ENCODE measurements around the gene NPL.

Gene NPL

DNA sequence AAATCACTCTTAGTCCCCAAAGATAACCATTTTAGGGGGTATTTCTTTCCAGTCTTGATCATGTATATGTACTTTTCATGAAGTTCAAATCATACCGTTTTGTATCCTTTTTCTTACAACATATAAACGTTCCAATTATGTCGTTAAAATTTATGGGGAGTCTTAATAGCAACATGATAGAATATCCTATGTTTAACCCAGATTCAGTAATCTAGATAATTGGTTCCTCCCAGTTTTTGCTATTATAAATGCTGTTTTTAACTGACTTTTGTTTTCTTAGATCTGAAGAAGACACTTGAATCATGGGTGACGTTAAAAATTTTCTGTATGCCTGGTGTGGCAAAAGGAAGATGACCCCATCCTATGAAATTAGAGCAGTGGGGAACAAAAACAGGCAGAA lies 52.7 kb downstream of the NPL start:
- in situ Hi-C loops (cut with HindIII; ENCODE audit: low sequenced_read_pairs): no loop called here
- TF ChIP-seq, protein P1, sequence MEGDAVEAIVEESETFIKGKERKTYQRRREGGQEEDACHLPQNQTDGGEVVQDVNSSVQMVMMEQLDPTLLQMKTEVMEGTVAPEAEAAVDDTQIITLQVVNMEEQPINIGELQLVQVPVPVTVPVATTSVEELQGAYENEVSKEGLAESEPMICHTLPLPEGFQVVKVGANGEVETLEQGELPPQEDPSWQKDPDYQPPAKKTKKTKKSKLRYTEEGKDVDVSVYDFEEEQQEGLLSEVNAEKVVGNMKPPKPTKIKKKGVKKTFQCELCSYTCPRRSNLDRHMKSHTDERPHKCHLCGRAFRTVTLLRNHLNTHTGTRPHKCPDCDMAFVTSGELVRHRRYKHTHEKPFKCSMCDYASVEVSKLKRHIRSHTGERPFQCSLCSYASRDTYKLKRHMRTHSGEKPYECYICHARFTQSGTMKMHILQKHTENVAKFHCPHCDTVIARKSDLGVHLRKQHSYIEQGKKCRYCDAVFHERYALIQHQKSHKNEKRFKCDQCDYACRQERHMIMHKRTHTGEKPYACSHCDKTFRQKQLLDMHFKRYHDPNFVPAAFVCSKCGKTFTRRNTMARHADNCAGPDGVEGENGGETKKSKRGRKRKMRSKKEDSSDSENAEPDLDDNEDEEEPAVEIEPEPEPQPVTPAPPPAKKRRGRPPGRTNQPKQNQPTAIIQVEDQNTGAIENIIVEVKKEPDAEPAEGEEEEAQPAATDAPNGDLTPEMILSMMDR (IDR thresholded peaks at IDR 0.05; ENCODE audit: low read depth, low read length, missing control alignments): no peak
- H3K4me3 ChIP-seq (ENCODE audit: low read depth, low read length): no peak overlapping the region
- DNase-seq (ENCODE audit: low read depth): no peak

DNA sequence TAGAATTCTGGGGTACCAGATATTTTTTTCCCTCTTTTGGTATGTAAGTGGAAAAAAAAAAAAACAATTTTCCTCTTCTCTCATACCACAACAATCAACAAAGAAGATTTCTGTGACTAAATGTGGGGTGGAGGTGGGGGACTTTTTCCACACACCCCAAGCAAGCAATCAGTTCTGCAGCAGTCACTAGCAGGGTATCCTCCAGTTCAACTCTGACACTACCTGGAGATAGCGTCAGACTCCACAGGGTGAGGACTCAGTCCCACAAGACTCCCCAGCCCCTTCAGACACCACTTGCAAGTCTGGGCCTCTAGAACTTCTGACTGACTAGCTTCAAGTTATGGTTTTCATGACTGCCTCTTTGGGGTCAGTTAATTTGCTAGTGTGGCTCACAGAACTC lies 55.8 kb downstream of the NPL start:
- TF ChIP-seq, protein P1 (IDR thresholded peaks at IDR 0.05; ENCODE audit: low read depth, low read length, missing control alignments): no peak
- DNase-seq (ENCODE audit: low read depth): no peak
- H3K4me3 ChIP-seq (ENCODE audit: low read depth, low read length): no peak overlapping the region
- in situ Hi-C loops (cut with HindIII; ENCODE audit: low sequenced_read_pairs): no loop called here

DNA sequence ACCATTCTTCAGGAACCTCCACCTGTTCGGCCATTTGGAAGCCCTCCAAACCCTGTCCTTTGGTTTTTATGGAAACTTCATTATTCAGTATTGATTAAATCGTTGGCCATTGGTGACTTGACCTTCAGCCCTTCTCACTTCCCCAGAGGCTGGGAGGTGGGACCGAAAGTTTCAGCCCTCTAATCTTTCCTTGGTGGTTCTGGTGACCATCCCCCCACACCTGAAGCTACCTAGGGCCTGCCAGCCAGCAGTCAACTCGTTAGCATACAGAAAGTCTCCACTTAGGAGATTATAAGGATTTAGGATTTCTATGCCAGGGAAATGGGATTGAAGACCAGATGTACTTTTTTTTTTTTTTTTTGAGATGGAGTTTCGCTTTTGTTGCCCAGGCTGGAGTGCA lies 56.3 kb downstream of the NPL start:
- DNase-seq (ENCODE audit: low read depth): no peak
- TF ChIP-seq, protein P1 (IDR thresholded peaks at IDR 0.05; ENCODE audit: low read depth, low read length, missing control alignments): no peak
- in situ Hi-C loops (cut with HindIII; ENCODE audit: low sequenced_read_pairs): no loop called here
- no peak overlapping the region for H3K4me3 ChIP-seq (ENCODE audit: low read depth, low read length)

DNA sequence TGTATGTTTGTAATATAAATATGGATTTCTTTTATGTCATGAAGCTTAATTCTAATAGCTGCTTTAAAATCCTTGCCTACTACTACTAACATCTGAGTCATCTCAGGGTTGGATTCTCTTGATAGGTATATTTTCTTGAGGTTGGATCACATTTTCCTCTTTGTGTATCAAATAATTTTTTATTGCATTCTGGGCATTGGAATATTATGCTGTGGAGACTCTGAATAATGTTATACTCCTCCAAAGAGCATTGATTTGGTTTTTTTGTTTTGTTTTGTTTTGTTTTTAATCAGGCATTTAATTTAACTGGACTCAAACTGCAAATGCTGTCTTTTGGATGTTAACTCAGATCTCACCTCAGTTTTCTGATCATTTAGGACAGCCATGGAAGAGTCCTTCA lies 57.5 kb downstream of the NPL start:
- no peak overlapping the region for H3K4me3 ChIP-seq (ENCODE audit: low read depth, low read length)
- TF ChIP-seq, protein P1 (IDR thresholded peaks at IDR 0.05; ENCODE audit: low read depth, low read length, missing control alignments): no peak
- DNase-seq (ENCODE audit: low read depth): no peak
- in situ Hi-C loops (cut with HindIII; ENCODE audit: low sequenced_read_pairs): no loop called here

DNA sequence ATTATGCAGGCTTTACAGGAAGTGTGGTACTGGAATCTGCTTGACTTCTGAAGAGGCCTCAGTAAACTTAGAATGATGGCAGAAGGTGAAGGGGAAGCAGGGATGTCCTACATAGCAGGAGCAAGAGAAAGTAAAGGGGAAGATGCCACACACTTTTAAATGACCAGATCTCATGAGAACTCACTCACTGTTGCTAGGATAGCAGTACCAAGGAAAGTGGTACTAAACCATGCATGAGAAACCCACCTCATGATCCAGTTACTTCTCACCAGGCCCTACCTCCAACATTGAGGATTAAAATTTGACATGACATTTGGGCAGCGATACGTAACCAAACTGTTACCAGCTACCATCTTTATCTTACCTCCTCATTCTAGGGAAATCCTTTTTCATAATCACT lies 59.2 kb downstream of the NPL start:
- TF ChIP-seq, protein P1 (IDR thresholded peaks at IDR 0.05; ENCODE audit: low read depth, low read length, missing control alignments): no peak
- H3K4me3 ChIP-seq (ENCODE audit: low read depth, low read length): no peak overlapping the region
- DNase-seq (ENCODE audit: low read depth): no peak
- in situ Hi-C loops (cut with HindIII; ENCODE audit: low sequenced_read_pairs): no loop called here

DNA sequence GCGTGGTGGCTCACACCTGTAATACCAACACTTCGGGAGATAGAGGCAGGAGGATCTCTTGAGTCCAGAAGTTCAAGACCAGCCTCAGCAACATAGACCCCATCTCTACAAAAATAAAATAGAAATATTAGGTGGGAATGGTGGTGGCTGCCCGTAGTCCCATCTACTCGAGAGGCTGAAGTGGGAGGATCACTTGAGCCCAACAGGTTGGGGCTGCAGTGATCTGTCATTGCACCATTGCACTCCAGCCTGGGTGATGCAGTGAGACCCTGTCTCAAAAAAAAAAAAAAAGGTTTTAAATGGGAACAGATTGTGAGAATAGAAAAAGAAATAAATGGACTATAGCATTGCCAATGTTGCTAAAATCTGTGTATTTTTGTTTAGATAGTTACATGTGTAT lies 60.7 kb downstream of the NPL start:
- H3K4me3 ChIP-seq (ENCODE audit: low read depth, low read length): no peak overlapping the region
- TF ChIP-seq, protein P1 (IDR thresholded peaks at IDR 0.05; ENCODE audit: low read depth, low read length, missing control alignments): no peak
- in situ Hi-C loops (cut with HindIII; ENCODE audit: low sequenced_read_pairs): loop anchor here (5.0 kb wide), 1 partner anchor 37 kb away; no protein-coding TSS in a partner anchor
- no peak for DNase-seq (ENCODE audit: low read depth)

DNA sequence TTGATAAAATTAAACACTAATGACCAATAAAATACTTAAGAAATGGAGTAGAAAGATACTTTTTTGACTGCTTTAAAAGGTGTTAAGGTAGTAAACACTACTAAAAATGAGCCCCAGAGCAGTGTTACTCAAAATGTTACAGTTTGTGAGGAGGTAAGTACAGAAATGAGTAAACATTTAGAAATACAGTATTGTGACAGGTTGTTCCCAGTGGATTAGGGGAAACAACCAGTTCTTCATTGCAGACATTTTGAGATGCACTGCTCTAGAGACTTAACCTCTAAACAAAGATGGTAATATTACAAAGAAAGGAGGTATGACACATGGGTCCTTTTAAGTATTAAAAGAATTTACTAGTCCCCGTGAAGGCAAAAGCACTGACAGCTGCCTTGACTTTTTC lies 62.3 kb downstream of the NPL start:
- no peak for DNase-seq (ENCODE audit: low read depth)
- in situ Hi-C loops (cut with HindIII; ENCODE audit: low sequenced_read_pairs): loop anchor here (5.0 kb wide), 1 partner anchor 35 kb away; no protein-coding TSS in a partner anchor
- no peak overlapping the region for H3K4me3 ChIP-seq (ENCODE audit: low read depth, low read length)
- TF ChIP-seq, protein P1 (IDR thresholded peaks at IDR 0.05; ENCODE audit: low read depth, low read length, missing control alignments): no peak

All from astrocyte of the cerebellum (primary cell).